T-cell (primary cell): ENCODE results near the gene WEE2. TPM values are rescaled to one million over a fixed set of nuclear protein-coding genes. Genes with fewer than 3 reads are reported as not detected.

Experiments used
- ATAC-seq, 4 experiments: fragments of 200-7000 bp in 3 of 4; fragments of 150-1000 bp in 1 of 4; cut with Tn5 transposase; replicated peaks in 1 of 4; 1 replicate in 3 of 4; 2 replicates in 1 of 4; pipeline ENCODE4 v1.10.0; 2021; ENCODE audit warnings: moderate library complexity in 3 of 4, mild to moderate bottlenecking in 2 of 4, moderate number of reproducible peaks in 1 of 4
- CTCF ChIA-PET, 2 donors: fragments of 300-600 bp; sonication (Branson Sonifier 250); formaldehyde crosslinking; loops; one replicate each; lab custom pipeline; 2022; ENCODE audit warnings: antibody characterized with exemption in 2 of 2; lab: Charles Lee
- POLR2A ChIA-PET, 2 donors: fragments of 300-600 bp; sonication (Branson Sonifier 250); formaldehyde crosslinking; loops; one replicate each; lab custom pipeline; 2022; ENCODE audit warnings: antibody characterized with exemption in 2 of 2; lab: Charles Lee
- DNase-seq, 35 experiments: peaks; one replicate each; pipeline versions ENCODE4 v3.0.0 to v3.0.0-alpha.2; 2013 to 2023
- H3K27ac ChIP-seq: one replicate; pipeline ENCODE4 v1.5.1; 2013; ENCODE audit warnings: low read length
- H3K27me3 ChIP-seq, 2 experiments: replicated peaks in 1 of 2; 1 replicate in 1 of 2; 2 replicates in 1 of 2; pipeline versions ENCODE4 v1.6.1 to v1.7.0; 2013; ENCODE audit warnings: low read length in 1 of 2, mixed read lengths in 1 of 2; ENCODE audit not compliant: control insufficient read depth in 2 of 2, insufficient read depth in 2 of 2; ENCODE audit errors: extremely low read depth in 1 of 2
- H3K36me3 ChIP-seq, 2 donors: 1 replicate in 1 of 2; 2 replicates in 1 of 2; pipeline versions ENCODE4 v1.6.1 to v1.7.0; 2013; ENCODE audit warnings: low read length in 1 of 2; ENCODE audit not compliant: control insufficient read depth in 2 of 2, insufficient read depth in 1 of 2; ENCODE audit errors: extremely low read depth in 1 of 2
- H3K4me1 ChIP-seq, 2 experiments: 1 replicate in 1 of 2; 2 replicates in 1 of 2; pipeline versions ENCODE4 v1.6.1 to v1.7.0; 2013; ENCODE audit warnings: low read length in 2 of 2, mixed read lengths in 1 of 2; ENCODE audit not compliant: insufficient read depth in 2 of 2, control insufficient read depth in 1 of 2; ENCODE audit errors: extremely low read depth in 1 of 2
- H3K4me3 ChIP-seq, 2 donors: 1 replicate in 1 of 2; 2 replicates in 1 of 2; pipeline versions ENCODE4 v1.5.1 to v1.7.0; 2013; ENCODE audit warnings: mild to moderate bottlenecking in 2 of 2, low read length in 1 of 2, moderate library complexity in 1 of 2; ENCODE audit not compliant: control insufficient read depth in 1 of 2; ENCODE audit errors: extremely low read depth in 1 of 2
- H3K9me3 ChIP-seq: 2 replicates; pipeline ENCODE4 v1.7.0; 2013
- H3K27ac Mint-ChIP-seq, 2 donors: one replicate each; pipeline ENCODE4 v1.8.0; 2020 to 2021; ENCODE audit warnings: mild to moderate bottlenecking in 2 of 2, mixed read lengths in 2 of 2
- H3K27me3 Mint-ChIP-seq, 2 donors: one replicate each; pipeline ENCODE4 v1.8.0; 2021 to 2022; ENCODE audit warnings: mixed read lengths in 2 of 2
- H3K36me3 Mint-ChIP-seq: one replicate; pipeline ENCODE4 v1.8.0; 2021; ENCODE audit warnings: mixed read lengths
- H3K4me1 Mint-ChIP-seq, 3 donors: one replicate each; pipeline ENCODE4 v1.8.0; 2020 to 2022; ENCODE audit warnings: mixed read lengths in 3 of 3, mild to moderate bottlenecking in 1 of 3
- H3K4me3 Mint-ChIP-seq, 3 donors: one replicate each; pipeline ENCODE4 v1.8.0; 2020 to 2022; ENCODE audit warnings: mild to moderate bottlenecking in 3 of 3, mixed read lengths in 3 of 3, moderate library complexity in 3 of 3
- H3K9me3 Mint-ChIP-seq, 3 donors: one replicate each; pipeline ENCODE4 v1.8.0; 2020 to 2022; ENCODE audit warnings: mixed read lengths in 3 of 3
- WGBS: methylation state at CpG from one replicate; pipeline ENCODE4 v1.1.5; 2013; ENCODE audit warnings: missing lambda C conversion rate; ENCODE audit not compliant: insufficient coverage; 5-methylcytosine and 5-hydroxymethylcytosine counted together
- total RNA-seq, 35 experiments: library from RNA in 6 of 35; stranded (reverse) in 6 of 35; fragments of 120-200 nt in 1 of 35; gene quantifications; one replicate each; pipeline versions ENCODE4 v1.2.1 to v1.2.4 and lab custom pipeline; 2013 to 2026

WEE2 gene
- total RNA-seq, 5 donors from 2014 or later (not counting 1 experiment from before 2014, with no cell fraction given): not detected

- H3K27ac Mint-ChIP-seq: peak overlapping the region; percentile 80 to 83
- peaks cover 53 to 63% (median 56%) of the 10 kb centered on the region in 3 donors for H3K4me1 Mint-ChIP-seq
- H3K4me3 Mint-ChIP-seq: peak overlapping the region; percentile 84 to 94 (median 88)
- H3K27ac ChIP-seq: peak overlapping the region; percentile 36
- no peaks in the 10 kb centered on the region for H3K27me3 Mint-ChIP-seq
- H3K4me1 ChIP-seq: peaks cover 4 to 20% of the 10 kb centered on the region in 2 experiments
- ATAC-seq (peak in 2 of 4 experiments; percentile 10 to 12), DNase-seq (peak in 13 of 35 experiments; percentile 0 to 33 (median 8))
- ChIA-PET CTCF (interaction anchor here in 1 of 2 donors (0.6 to 2.1 kb wide), 6 partner anchors 9 to 47 kb away, joined by 3 to 11 read pairs (median 5); partner anchors contain the start of gene SSBP1), POLR2A (interaction anchor here (0.5 to 1.3 kb wide), 5 partner anchors 18 to 52 kb away, joined by 4 to 9 read pairs (median 4); partner anchors contain the start of gene SSBP1 (in 1 of the 2))
- H3K9me3 ChIP-seq: no peaks in the 10 kb centered on the region
- peaks cover 4% of the 10 kb centered on the region for H3K36me3 Mint-ChIP-seq
- H3K4me3 ChIP-seq: peak overlapping the region; percentile 51 to 80
- no peaks in the 10 kb centered on the region for H3K27me3 ChIP-seq
- H3K9me3 Mint-ChIP-seq: no peaks in the 10 kb centered on the region
- H3K36me3 ChIP-seq: peaks cover 0 to 2% of the 10 kb centered on the region in 2 donors
- 24% methylated on average over 4 of the region's 20 CpGs for WGBS
These were observed 7.2 kb upstream of the WEE2 start for GRCh38 chr7:141700848-141701371.

GRCh38 chr7:141701489-141702046, 6.6 kb upstream of the WEE2 start:
- Mint-ChIP-seq H3K4me1 (peaks cover 47 to 56% (median 50%) of the 10 kb centered on the region in 3 donors), H3K27ac (peak overlapping the region; percentile 56 to 86), H3K9me3 (no peaks in the 10 kb centered on the region), H3K4me3 (peak overlapping the region; percentile 84 to 94 (median 88)), H3K27me3 (no peaks in the 10 kb centered on the region), H3K36me3 (peaks cover 1% of the 10 kb centered on the region)
- H3K27me3 ChIP-seq: no peaks in the 10 kb centered on the region
- ChIA-PET POLR2A (interaction anchor here (0.6 to 1.3 kb wide), 4 partner anchors 28 to 37 kb away, joined by 4 to 8 read pairs (median 4); partner anchors contain the start of gene SSBP1 (in 1 of the 2)), CTCF (interaction anchor here (0.6 to 2.1 kb wide), 7 partner anchors 9 to 1539 kb away, joined by 3 to 11 read pairs (median 6); partner anchors contain the start of gene SSBP1 (in 1 of the 2))
- ATAC-seq: peak; percentile 87 to 90 (median 88)
- peak overlapping the region; percentile 28 for H3K27ac ChIP-seq
- no peaks in the 10 kb centered on the region for H3K36me3 ChIP-seq
- H3K4me3 ChIP-seq: peak overlapping the region; percentile 51 to 58
- WGBS: under 1% methylated on average over 55 of the region's 59 CpGs
- H3K4me1 ChIP-seq: peaks cover 4 to 20% of the 10 kb centered on the region in 2 experiments
- peak; percentile 45 to 86 (median 77) for DNase-seq
- no peaks in the 10 kb centered on the region for H3K9me3 ChIP-seq

GRCh38 chr7:141702047-141702567, 6.0 kb upstream of the WEE2 start, which contains the start of gene DENND11:
DENND11 (minus strand) TSS chr7:141702166; CDS start chr7:141702153, 13 bp downstream.
- Histone ChIP-seq H3K9me3 (no peaks in the 10 kb centered on the region), H3K27me3 (no peaks in the 10 kb centered on the region), H3K36me3 (no peaks in the 10 kb centered on the region), H3K4me1 (peaks cover 4 to 20% of the 10 kb centered on the region in 2 experiments), H3K4me3 (peak within 1 kb of the TSS; percentile 59 to 80), H3K27ac (peak within 1 kb of the TSS; percentile 72)
- ATAC-seq (peak; percentile 80 to 86 (median 84)), DNase-seq (peak; percentile 8 to 84 (median 48))
- peaks cover 41 to 51% (median 44%) of the 10 kb centered on the region in 3 donors for H3K4me1 Mint-ChIP-seq
- no peaks in the 10 kb centered on the region for H3K9me3 Mint-ChIP-seq
- WGBS: under 1% methylated on average over 53 of the region's 62 CpGs
- H3K36me3 Mint-ChIP-seq: no peaks in the 10 kb centered on the region
- CTCF ChIA-PET: interaction anchor here (0.6 to 2.1 kb wide), 6 partner anchors 35 to 1538 kb away, joined by 3 to 11 read pairs (median 8); partner anchors contain the start of gene SSBP1 (in 1 of the 2)
- H3K4me3 Mint-ChIP-seq: peak within 1 kb of the TSS; percentile 84 to 94 (median 88)
- POLR2A ChIA-PET: interaction anchor here (0.5 to 1.3 kb wide), 6 partner anchors 28 to 605 kb away, joined by 3 to 8 read pairs (median 4); partner anchors contain the start of gene SSBP1 (in 1 of the 2)
- no peaks in the 10 kb centered on the region for H3K27me3 Mint-ChIP-seq
- H3K27ac Mint-ChIP-seq: peak within 1 kb of the TSS; percentile 80 to 87

- ChIA-PET CTCF (interaction anchor here (0.6 to 1.5 kb wide), 4 partner anchors 34 to 1080 kb away, joined by 3 to 9 read pairs (median 6); partner anchors contain the start of gene SSBP1 (in 1 of the 2)), POLR2A (interaction anchor here (0.5 to 1.1 kb wide), 5 partner anchors 27 to 606 kb away, joined by 3 to 6 read pairs (median 4); no protein-coding TSS in a partner anchor)
- Mint-ChIP-seq H3K27me3 (no peaks in the 10 kb centered on the region), H3K36me3 (no peaks in the 10 kb centered on the region), H3K4me3 (peak overlapping the region in 2 of 3 donors; percentile 73 to 75), H3K27ac (peak overlapping the region in 1 of 2 donors; percentile 87), H3K9me3 (no peaks in the 10 kb centered on the region), H3K4me1 (peaks cover 33 to 43% (median 37%) of the 10 kb centered on the region in 3 donors)
- DNase-seq: no peak
- H3K9me3 ChIP-seq: no peaks in the 10 kb centered on the region
- no CpG with 5 or more reads among the region's 4 CpGs for WGBS
- H3K27me3 ChIP-seq: no peaks in the 10 kb centered on the region
- no peak for ATAC-seq
- H3K4me3 ChIP-seq: no peak overlapping the region
- no peak overlapping the region for H3K27ac ChIP-seq
- no peaks in the 10 kb centered on the region for H3K36me3 ChIP-seq
- peaks cover 4 to 20% of the 10 kb centered on the region in 2 experiments for H3K4me1 ChIP-seq
These were observed 5.3 kb upstream of the WEE2 start for GRCh38 chr7:141702892-141703291.

GRCh38 chr7:141704112-141704511, 4.0 kb upstream of the WEE2 start:
- 100% methylated on average over 1 of the region's 3 CpGs for WGBS
- no peak overlapping the region for H3K27ac Mint-ChIP-seq
- H3K9me3 Mint-ChIP-seq: no peaks in the 10 kb centered on the region
- H3K27me3 Mint-ChIP-seq: no peaks in the 10 kb centered on the region
- CTCF ChIA-PET: no interaction called here
- H3K36me3 ChIP-seq: no peaks in the 10 kb centered on the region
- DNase-seq (no peak), ATAC-seq (no peak)
- POLR2A ChIA-PET: no interaction called here
- no peak overlapping the region for H3K27ac ChIP-seq
- no peaks in the 10 kb centered on the region for H3K27me3 ChIP-seq
- H3K4me1 Mint-ChIP-seq: peaks cover 21 to 30% (median 24%) of the 10 kb centered on the region in 3 donors
- peak overlapping the region in 1 of 3 donors; percentile 73 for H3K4me3 Mint-ChIP-seq
- H3K4me3 ChIP-seq: no peak overlapping the region
- H3K4me1 ChIP-seq: peaks cover 4 to 15% of the 10 kb centered on the region in 2 experiments
- H3K36me3 Mint-ChIP-seq: peaks cover 4% of the 10 kb centered on the region
- H3K9me3 ChIP-seq: no peaks in the 10 kb centered on the region

- Histone ChIP-seq H3K9me3 (no peaks in the 10 kb centered on the region), H3K27ac (no peak overlapping the region), H3K27me3 (no peaks in the 10 kb centered on the region), H3K4me1 (peaks cover 4 to 11% of the 10 kb centered on the region in 2 experiments), H3K36me3 (no peaks in the 10 kb centered on the region), H3K4me3 (no peak overlapping the region)
- DNase-seq (no peak), ATAC-seq (no peak)
- ChIA-PET CTCF (no interaction called here), POLR2A (no interaction called here)
- Mint-ChIP-seq H3K27ac (no peak overlapping the region), H3K9me3 (no peaks in the 10 kb centered on the region), H3K36me3 (peaks cover 4% of the 10 kb centered on the region), H3K4me1 (peaks cover 16 to 24% (median 18%) of the 10 kb centered on the region in 3 donors), H3K4me3 (no peak overlapping the region), H3K27me3 (no peaks in the 10 kb centered on the region)
- 92% methylated on average over 2 of the region's 5 CpGs for WGBS
These were observed 3.4 kb upstream of the WEE2 start for GRCh38 chr7:141704741-141705140.
